NCI-H2196 (cell line): Measurements from ENCODE around the gene DZIP3.
"Not testable (repeated sequence)": the region's sequence is repeated elsewhere in the genome, so short reads cannot be mapped to it uniquely, and the experiment has no call there.

Experiments
- DNase-seq: peaks from one replicate; lab custom pipeline; 2025; ENCODE audit not compliant: unreplicated experiment; lab: John Stamatoyannopoulos, UW

Gene DZIP3

DNA sequence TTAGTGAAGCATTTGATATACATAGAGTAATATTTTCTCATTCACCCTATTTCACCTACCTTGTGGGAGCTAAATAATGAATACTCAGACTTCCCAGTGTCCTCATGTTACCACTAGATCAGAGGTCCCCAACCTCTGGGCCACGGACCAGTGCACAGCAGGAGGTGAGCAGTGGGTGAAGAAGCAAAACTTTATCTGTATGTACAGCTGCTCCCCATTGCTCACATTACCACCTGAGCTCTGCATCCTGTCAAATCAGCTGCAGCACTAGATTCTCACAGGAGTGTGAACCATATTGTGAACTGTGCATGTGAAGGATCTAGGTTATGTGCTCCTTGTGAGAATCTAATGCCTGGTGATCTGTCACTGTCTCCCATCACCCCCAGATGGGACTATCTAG, 88.3 kb downstream of the DZIP3 start:
- DNase-seq = no peak

DNA sequence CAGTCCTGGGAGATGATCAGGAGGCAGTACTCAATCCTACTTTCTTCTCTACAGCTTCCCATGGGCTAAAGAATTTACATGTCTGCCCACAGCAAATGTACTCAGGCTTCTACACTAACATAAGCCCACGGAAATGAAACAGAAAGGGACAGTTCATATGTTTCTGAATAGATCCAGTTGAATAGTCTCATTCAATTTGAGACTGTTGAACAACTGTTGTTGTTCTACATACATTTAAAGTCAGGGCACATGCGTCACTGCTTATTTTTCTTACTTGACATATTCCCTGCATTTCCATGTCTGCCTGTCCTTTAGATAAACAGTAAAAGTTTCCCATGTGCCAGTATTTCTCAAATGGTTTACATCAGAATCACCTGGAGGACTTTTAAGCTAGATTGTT, 102.8 kb downstream of the DZIP3 start:
- DNase-seq = not testable (repeated sequence)

DNA sequence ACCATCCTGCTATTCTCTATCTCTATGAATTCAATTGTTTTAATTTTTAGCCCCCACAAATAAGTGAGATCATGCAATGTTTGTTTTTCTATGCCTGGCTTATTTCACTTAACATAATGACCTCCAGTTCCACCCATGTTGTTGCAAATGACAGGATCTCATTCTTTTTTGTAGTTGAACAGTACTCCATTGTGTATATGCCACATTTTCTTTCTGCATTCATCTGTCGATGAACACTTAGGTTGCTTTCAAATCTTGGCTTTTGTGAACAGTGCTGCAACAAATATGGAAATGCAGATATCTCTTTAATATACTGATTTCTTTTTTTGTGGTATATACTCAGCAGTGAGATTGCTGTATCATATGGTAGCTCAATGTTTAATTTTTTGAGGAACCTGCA, 108.9 kb downstream of the DZIP3 start:
- DNase-seq = no peak

DNA sequence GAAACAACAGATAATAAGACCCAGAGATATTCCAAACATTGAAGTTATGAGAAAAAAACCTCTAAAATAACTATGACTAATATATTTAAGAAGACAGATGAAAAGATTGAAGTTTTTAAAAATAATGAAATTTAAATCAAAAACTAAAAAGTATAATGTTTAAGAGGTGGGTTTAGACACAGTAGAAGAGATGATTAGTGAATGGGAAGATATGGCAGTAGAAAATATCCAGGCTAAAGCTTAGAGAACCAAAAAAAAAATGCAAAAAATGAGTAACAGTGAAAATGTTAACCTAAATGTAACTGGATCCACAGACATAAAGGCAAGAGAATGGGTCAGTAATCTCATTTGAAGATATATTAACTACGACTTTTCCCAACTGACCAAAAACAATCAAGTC, 115.5 kb downstream of the DZIP3 start:
- no peak for DNase-seq

DNA sequence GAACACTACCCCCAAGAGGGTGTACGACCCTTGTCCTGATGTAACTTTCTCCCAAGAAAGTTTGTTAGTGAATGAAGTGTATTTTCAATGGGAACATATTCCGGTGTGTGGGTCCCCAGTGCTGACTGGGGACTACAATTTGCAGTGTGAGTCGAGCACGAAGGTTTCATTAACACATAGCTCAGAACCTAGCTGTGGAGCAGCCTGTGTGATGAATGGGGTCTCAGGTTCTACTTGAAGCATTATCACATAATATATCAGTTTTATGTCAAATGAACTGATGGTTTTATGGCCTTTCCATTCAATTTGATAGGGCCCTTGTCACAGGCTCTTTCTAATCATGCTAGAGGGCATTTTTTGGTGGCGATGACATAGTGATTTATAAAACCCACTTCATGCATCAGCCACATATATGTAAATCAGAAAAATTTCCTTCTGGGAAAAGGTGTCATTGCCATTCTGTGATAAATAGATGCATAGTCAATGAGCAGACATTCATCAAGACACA, 123.5 kb downstream of the DZIP3 start:
- DNase-seq = no peak

DNA sequence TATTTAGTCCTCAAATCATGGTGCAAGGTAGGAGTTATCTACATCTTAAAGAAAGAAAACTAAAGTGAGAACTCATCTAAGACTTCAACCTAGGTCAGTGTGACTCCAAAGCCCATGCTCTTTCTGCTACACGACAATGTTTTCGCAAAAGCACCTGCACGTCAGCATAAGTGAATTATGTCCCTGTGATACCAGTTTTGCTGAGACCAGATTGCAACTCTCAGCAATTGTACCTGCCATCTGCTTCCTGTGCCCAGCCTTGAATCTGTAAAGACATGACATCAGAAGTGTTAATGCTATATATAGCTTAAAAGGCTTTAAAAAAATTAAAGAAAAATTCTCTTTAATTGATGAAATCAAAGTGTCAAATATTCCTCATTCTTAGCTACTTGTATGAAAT, 124.3 kb downstream of the DZIP3 start:
- no peak for DNase-seq

DNA sequence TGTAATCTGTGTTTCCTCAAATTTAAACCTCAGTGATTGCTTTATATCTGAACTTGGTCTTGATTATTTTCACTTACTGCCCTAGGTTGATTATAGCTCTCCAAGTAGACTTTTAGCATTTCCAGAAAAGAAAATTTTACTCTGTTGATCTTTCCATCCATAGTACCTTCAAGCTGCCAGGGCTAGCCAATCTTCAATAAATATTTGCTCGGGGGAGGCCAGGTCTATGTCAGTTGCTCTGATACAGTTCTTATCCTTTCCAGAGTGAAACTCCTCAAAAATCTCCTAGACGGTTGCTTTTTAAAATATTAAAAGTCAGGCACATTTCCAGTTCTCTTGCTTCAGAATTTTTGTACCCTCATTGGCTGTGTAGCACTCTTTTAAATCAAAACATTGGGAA, 128.9 kb downstream of the DZIP3 start:
- no peak for DNase-seq

DNA sequence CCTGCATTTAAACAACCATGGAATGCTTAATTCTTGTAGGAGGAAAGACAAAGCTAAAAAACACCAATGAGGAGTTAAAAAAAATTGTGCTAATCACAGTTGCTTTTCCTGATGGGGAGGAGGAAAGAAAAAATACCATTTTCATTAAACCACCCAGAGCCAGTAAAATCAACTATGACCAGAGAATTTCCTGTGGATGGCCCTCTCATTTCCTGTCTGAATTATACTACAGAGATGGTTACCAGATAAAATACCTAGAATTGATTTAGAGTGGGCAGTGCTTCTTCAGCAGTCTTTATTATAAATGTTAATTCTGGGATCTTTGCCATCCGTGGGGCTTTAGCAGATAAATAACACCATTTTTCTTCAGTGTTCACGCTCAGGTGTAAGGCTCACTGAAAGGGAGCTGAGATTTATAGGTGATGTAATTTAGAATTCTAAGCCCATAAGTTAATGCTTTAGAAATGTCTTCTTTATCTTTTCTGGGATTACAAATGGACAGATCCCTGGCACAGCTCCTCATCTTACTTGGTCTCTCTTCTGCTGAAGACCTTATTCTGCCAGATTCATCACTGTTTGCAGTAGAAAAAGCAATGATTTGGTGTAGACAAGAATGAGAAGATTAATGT, 129.8 kb downstream of the DZIP3 start:
- no peak for DNase-seq

DNA sequence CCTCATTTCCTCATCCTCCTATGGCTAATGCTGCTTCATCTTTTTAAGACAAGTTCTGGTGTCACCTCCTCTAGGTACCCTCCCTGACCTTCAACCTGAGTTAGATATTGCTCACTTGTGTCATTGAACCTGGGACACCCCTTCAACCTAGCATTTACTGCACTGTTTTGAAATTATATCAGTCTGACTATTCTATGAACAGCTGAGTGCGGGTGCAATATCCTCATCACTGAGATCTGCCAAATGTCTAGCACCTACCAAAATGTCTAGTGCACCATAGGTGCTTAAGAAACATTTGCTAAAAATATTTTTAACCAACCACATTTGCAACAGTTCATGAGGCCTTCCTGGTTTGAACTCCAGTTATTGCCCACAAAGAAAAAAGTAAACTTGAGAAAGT, 133.2 kb downstream of the DZIP3 start:
- no peak for DNase-seq

DNA sequence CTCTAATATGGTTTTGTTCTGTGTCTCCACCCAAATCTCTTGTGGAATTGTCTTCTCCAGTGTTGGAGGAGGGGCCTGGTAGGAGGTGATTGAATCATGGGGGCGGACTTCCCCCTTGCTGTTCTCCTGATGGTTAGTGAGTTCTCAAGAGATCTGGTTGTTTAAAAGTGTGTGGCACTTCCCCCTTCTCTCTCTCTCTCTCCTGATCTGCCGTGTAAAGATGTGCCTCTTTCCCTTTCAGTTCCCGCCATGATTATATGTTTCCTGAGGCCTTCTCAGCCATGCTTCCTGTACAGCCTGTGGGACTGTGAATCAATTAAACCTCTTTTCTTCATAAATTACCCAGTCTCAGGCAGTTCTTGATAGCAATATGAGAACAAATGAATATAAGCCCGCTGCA, 134.6 kb downstream of the DZIP3 start:
- DNase-seq = no peak

DNA sequence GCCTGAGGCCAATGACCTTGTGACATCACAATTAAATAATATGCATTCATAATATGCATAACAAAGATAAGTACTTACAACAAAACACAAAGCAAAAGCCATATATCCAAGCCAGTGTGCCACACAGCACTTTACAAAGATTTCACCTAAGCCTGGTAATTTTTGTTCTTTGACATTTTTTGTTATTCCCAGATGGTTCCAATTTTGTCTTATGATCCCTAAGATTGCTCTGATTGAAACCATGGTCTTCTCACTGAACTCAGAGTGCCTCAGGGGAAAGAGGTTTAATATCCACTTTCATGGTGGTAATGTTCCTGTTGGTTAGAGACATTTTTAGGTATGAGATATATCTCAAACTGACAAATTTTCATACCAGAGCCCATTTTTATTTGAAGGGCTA, 138.6 kb downstream of the DZIP3 start:
- no peak for DNase-seq

DNA sequence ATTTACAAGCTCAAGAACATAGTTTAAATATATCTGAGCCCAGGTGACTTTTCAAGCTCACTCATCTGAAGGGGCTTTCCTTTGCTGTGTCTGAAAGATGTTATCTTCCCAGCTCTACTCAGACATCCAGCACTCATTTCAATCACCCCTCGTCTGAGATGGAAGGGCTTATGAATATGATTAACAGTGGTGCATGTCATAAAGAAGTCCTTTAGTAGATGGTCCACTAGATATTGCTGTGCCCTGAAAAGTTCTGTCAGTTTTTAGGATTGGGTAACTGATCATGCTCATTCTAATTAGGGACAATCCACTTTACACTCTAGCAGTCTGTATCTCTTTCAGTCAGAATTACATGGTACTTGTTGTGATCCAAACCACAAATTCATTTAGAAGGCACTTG, 139.4 kb downstream of the DZIP3 start:
- DNase-seq = no peak

DNA sequence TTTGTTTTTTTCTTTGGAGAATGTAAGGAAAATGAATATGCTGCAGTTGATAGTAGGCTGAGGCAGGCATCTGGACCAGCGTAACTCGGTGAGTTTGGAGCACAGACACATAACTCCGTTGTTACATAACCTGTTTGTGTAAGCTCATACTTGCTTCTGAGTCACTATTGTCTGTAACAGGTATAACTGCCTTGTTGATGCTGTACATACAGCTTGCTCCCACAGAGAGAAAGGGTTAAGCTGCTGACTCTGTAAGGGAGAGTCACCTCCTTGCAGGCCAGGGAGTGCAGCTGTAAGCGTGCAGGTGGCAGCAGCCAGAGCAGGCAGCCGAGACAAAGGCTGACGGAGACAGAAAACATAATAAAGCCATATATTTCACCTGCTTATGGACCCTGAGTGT, 147.3 kb downstream of the DZIP3 start:
- DNase-seq = no peak

DNA sequence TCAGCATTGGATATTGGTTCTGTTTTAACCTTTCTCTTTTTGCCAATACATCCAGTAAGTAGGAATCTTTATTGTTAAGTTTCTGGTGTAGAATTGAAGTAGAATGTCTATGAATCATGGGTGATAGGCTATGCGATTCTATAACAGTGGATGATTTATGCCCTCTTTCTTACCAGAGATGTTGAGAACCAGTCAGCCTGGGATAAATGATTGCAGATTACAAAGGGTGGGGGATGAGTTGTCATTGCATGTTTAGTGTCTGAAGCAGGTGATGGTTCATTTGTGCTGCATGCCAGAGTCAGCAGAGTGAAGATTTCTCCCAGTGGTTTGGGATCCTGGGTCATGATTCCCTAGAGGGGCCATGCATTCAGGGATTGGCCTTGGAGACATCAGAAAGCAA, 153.4 kb downstream of the DZIP3 start:
- DNase-seq = no peak
